ENCODE measurements around the gene PLP2. TPM values are rescaled to one million over a fixed set of nuclear protein-coding genes. Genes with fewer than 3 reads are reported as not detected.
"Not testable (repeated sequence)": the region's sequence is repeated elsewhere in the genome, so short reads cannot be mapped to it uniquely, and the experiment has no call there.

The PLP2 gene
- total RNA-seq, 2 donors from 2014 or later = 50.6 to 54.0 TPM

- DNase-seq (ENCODE audit: low spot score) (no peak), ATAC-seq (no peak)
- H3K36me3 Mint-ChIP-seq = no peaks in the 10 kb centered on the region
- H3K4me1 Mint-ChIP-seq (ENCODE audit: low read depth in 2 of 2) = peaks cover 29 to 31% of the 10 kb centered on the region in 2 donors
- H3K27me3 Mint-ChIP-seq = no peaks in the 10 kb centered on the region
- H3K9me3 Mint-ChIP-seq = no peaks in the 10 kb centered on the region
- H3K4me3 Mint-ChIP-seq = peak overlapping the region; percentile 94
- H3K27ac Mint-ChIP-seq = peak overlapping the region; percentile 92 to 95
Measured at GRCh38 chrX:49167740-49168108, 4.0 kb upstream of the PLP2 start.

- peak overlapping the region; percentile 84 for H3K4me3 Mint-ChIP-seq
- H3K27ac Mint-ChIP-seq = peak overlapping the region; percentile 63 to 69
- DNase-seq (ENCODE audit: low spot score) (peak; percentile 72), ATAC-seq (peak; percentile 86 to 88)
- H3K9me3 Mint-ChIP-seq = no peaks in the 10 kb centered on the region
- H3K4me1 Mint-ChIP-seq (ENCODE audit: low read depth in 2 of 2) = peaks cover 7 to 22% of the 10 kb centered on the region in 2 donors
- no peaks in the 10 kb centered on the region for H3K36me3 Mint-ChIP-seq
- no peaks in the 10 kb centered on the region for H3K27me3 Mint-ChIP-seq
Measured at GRCh38 chrX:49172280-49172780, 632 bp downstream of the PLP2 start.

GRCh38 chrX:49173544-49173943, 1.8 kb downstream of the PLP2 start:
- not testable (repeated sequence) for H3K27me3 Mint-ChIP-seq; DNase-seq (ENCODE audit: low spot score); H3K36me3 Mint-ChIP-seq; H3K9me3 Mint-ChIP-seq; ATAC-seq
- Mint-ChIP-seq H3K4me1 (ENCODE audit: low read depth in 2 of 2) (peaks cover 0 to 19% of the 10 kb centered on the region in 2 donors), H3K4me3 (peak overlapping the region; percentile 84), H3K27ac (peak overlapping the region; percentile 63 to 69)

DNA sequence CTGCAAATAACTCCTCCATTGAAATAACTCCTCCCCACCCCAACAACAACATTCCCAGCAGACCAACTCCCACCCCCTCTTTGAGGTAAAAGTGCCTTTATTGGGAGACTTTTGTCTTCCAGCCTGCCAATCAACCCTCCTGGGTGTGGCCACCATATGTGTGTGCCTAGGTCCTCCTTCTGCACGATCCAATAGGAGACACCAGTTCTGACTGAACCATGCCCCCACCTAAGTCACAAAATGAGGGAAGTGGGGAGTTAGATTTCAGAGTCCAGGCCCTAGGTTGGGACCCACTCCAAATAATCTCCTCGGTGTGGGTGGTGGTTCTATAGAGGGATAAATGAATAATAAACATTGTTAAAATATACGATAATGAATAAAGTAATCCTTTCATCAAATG, 3.0 kb downstream of the PLP2 start:
- no peak for ATAC-seq
- no peaks in the 10 kb centered on the region for H3K27me3 Mint-ChIP-seq
- no peaks in the 10 kb centered on the region for H3K9me3 Mint-ChIP-seq
- no peak overlapping the region for H3K4me3 Mint-ChIP-seq
- H3K36me3 Mint-ChIP-seq = no peaks in the 10 kb centered on the region
- DNase-seq (ENCODE audit: low spot score) = no peak
- peaks cover 0 to 24% of the 10 kb centered on the region in 2 donors for H3K4me1 Mint-ChIP-seq (ENCODE audit: low read depth in 2 of 2)
- H3K27ac Mint-ChIP-seq = no peak overlapping the region

DNA sequence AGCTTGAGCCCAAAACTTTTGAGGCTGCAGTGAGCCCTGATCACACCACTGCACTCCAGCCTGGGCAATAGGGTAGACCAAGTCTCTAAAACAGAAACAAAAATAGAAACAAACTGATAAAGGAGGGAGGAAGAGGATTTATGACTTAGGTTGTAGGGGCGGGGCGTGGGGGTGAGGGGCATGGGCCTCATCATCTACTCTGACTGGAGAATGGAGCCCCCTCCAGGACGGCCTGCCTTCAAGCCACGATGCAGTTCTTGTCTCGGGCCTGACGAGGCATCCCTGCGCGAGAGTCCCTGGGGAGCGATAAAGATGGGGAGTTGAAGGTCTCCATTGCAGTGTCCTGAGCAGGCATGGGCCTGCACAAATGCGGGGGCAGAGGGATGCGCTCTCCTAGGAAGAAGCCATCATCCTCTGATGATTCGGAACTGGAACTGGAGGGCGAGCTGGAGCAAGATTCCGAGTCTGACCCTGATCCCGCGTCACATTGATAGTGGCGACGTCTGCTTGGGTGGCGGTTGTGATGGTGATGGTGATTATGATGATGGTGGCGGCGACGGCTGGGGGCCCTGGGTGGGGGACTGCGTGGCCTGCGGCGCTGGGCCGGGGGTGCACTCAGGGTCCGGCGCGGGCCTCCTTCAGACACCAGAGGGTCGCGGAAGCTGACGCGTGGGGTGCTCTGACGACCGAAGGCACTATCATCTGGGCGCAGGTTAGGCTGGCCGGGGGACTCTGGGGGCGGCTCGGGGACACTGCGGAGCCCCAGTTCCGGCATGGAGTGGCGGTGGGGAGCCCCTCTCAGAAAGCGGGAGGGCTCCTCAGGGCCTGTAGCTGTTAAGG, 4.0 kb downstream of the PLP2 start:
- H3K4me3 Mint-ChIP-seq = no peak overlapping the region
- H3K36me3 Mint-ChIP-seq = peaks cover 5% of the 10 kb centered on the region
- H3K27ac Mint-ChIP-seq = no peak overlapping the region
- H3K9me3 Mint-ChIP-seq = no peaks in the 10 kb centered on the region
- no peaks in the 10 kb centered on the region for H3K27me3 Mint-ChIP-seq
- DNase-seq (ENCODE audit: low spot score) (no peak), ATAC-seq (no peak)
- H3K4me1 Mint-ChIP-seq (ENCODE audit: low read depth in 2 of 2) = peaks cover 0 to 28% of the 10 kb centered on the region in 2 donors

DNA sequence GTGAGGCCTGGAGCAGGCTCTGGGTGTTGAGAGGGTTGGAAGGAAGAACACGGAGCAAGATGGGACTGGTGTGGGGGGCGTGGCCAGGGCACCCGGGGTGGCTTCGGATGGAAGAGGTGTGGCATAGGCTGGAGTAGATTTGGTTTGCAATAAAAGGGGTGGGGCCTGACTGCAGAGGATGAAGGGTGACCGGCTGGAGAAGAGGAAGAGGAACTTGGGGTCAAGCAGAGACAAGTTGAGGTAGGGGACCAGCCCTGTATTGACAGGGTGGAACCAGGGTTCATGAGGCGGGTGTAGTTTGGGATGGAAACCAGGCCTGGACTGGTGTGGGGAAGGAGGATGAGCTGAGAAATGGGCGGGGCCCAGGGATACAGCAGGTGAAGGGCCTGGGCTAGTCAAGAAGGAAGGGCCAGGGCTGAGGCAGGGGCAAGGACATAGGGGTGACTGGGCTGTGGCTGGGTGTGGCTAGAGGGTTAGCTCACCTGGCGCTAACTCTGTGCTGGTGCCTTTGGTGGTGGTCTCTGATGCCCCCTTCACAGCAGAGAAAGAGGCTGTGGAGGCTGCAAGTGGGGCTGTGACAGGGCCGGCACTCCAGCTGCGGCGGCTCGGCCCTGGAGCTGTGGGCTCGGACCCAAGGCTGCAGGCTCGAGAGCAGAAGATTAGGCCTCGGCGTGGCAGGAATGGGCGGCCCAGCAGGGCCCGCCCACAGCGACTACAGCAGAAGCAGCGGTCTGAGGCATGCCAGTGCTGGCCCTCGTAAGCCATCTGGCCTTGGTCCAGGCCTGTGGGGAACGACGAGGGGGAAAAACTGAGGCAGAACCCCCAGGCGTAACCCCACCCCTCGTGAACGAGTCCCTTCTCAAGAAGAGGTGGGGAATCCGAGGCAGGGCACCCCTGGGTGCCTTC, 5.0 kb downstream of the PLP2 start:
- ATAC-seq (no peak), DNase-seq (ENCODE audit: low spot score) (no peak)
- H3K4me1 Mint-ChIP-seq (ENCODE audit: low read depth in 2 of 2) = peaks cover 0 to 29% of the 10 kb centered on the region in 2 donors
- H3K4me3 Mint-ChIP-seq = no peak overlapping the region
- H3K36me3 Mint-ChIP-seq = peaks cover 6% of the 10 kb centered on the region
- H3K27me3 Mint-ChIP-seq = no peaks in the 10 kb centered on the region
- H3K9me3 Mint-ChIP-seq = no peaks in the 10 kb centered on the region
- no peak overlapping the region for H3K27ac Mint-ChIP-seq

DNA sequence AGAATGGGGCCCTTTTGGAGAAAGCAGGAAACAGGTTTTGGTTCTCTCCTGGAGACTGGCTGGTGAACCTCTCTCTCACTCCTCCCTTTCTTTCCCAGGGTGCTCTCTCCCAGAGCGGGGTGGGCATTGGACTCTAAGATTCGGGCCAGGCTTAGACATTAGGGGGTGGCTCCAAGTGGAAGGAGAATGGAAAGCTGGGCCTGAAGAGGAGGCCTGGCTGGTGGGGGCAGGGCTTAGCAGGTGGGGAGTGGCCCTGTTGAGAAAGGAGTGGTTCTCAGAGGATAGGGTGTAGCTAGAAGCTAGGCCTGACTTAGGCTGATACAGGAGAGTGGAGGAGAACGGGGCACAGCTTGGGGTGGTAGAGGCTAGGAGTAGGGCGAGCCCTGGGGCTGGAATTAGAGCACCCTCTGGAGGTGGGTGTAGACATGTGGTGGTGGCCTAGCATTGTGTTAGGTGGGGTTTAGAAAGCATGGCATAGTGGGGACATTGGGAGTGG, 5.7 kb downstream of the PLP2 start:
- Mint-ChIP-seq H3K27me3 (no peaks in the 10 kb centered on the region), H3K36me3 (peaks cover 9% of the 10 kb centered on the region), H3K4me3 (no peak overlapping the region), H3K27ac (no peak overlapping the region), H3K4me1 (ENCODE audit: low read depth in 2 of 2) (peaks cover 0 to 32% of the 10 kb centered on the region in 2 donors), H3K9me3 (no peaks in the 10 kb centered on the region)
- DNase-seq (ENCODE audit: low spot score) = no peak
- ATAC-seq = peak; percentile 38 to 56

DNA sequence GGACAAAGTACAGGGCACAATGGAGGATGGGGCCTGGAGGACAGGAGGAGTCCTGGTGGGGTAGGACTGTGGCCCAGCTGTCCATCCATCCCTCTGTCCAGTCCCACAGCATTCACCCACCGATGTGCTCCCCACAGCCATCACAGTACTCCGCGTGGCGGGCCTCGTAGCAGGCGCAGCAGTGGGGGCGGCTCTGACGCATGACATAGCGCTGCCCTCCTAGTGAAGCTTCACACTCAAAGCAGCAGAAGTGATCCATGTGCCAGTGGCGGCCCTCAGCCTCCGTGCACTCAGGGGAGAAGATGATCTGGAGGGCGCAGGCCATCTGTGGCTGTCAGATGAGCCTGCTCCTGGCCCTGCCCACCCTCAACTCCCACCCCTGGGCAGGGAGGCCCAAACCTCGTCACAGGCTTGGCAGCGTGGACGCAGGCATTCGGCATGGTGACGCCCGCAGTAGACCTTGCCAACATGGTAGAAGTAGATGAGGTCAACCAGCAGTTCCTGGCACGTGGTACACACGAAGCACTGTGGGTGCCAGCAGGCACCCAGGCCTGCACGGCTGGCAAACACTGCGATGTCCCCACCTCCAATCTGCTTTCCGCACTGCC, 6.3 kb downstream of the PLP2 start:
- Mint-ChIP-seq H3K36me3 (peaks cover 11% of the 10 kb centered on the region), H3K27me3 (no peaks in the 10 kb centered on the region), H3K4me3 (no peak overlapping the region), H3K4me1 (ENCODE audit: low read depth in 2 of 2) (peaks cover 0 to 28% of the 10 kb centered on the region in 2 donors), H3K27ac (no peak overlapping the region), H3K9me3 (no peaks in the 10 kb centered on the region)
- ATAC-seq = no peak
- no peak for DNase-seq (ENCODE audit: low spot score)

GRCh38 chrX:49178537-49178936, 6.8 kb downstream of the PLP2 start:
- ATAC-seq = peak in 1 of 2 donors; percentile 26
- no peak overlapping the region for H3K4me3 Mint-ChIP-seq
- H3K36me3 Mint-ChIP-seq = peaks cover 11% of the 10 kb centered on the region
- no peak overlapping the region for H3K27ac Mint-ChIP-seq
- no peaks in the 10 kb centered on the region for H3K27me3 Mint-ChIP-seq
- H3K9me3 Mint-ChIP-seq = no peaks in the 10 kb centered on the region
- no peak for DNase-seq (ENCODE audit: low spot score)
- H3K4me1 Mint-ChIP-seq (ENCODE audit: low read depth in 2 of 2) = peaks cover 0 to 25% of the 10 kb centered on the region in 2 donors

DNA sequence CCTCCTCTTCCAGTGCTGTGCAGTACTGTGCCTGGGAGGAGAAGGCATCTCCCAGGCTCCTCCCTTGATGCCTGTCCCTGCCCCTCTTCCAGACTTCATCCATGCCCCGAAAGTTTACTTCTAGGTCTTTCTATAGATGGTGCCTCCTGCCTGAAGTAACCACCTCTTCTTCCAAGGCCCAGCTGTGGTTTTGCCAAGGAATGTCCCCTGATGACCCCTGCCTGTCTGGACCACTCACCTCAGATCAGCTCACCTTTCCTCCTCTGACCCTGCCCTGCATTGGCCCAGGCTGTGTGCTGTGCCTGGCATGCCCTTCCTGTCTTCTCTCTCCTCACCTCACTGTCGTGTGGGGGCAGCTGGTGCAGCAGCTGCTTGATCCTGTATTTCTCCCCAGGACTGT, 7.7 kb downstream of the PLP2 start:
- H3K36me3 Mint-ChIP-seq = peaks cover 11% of the 10 kb centered on the region
- ATAC-seq (no peak), DNase-seq (ENCODE audit: low spot score) (no peak)
- no peak overlapping the region for H3K27ac Mint-ChIP-seq
- H3K4me1 Mint-ChIP-seq (ENCODE audit: low read depth in 2 of 2) = peaks cover 0 to 25% of the 10 kb centered on the region in 2 donors
- no peaks in the 10 kb centered on the region for H3K27me3 Mint-ChIP-seq
- H3K9me3 Mint-ChIP-seq = no peaks in the 10 kb centered on the region
- no peak overlapping the region for H3K4me3 Mint-ChIP-seq

DNA sequence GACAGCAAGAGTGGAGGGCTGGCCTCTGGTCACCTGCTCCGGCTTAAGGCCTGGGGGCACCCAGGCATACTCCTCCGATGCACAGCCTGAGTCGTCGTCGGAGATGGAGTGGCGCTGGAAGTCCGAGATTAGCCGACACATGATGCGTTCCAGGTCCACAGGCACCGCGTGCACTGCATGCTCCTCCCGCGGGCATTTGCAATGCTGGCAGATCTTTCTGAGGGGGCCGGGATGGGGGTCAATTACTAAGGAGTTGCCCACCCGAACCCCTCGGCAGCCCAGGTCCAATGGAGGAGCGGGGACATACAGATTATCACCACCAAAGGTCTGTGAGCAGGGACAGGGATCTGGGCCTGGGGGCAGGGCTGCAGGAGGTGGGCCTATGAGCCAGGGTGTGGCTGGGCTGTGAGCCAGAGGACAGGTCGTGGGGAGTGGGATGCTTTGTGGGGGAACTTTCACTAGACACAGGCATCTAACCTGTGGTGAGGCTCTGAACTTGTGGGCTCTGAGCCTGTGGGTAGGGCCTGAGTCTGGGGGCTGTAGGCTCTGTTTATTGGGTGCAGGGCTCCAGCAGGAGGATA, 12.1 kb downstream of the PLP2 start:
- peaks cover 11% of the 10 kb centered on the region for H3K36me3 Mint-ChIP-seq
- peak overlapping the region; percentile 80 for H3K4me3 Mint-ChIP-seq
- H3K27ac Mint-ChIP-seq = peak overlapping the region in 1 of 2 donors; percentile 39
- no peaks in the 10 kb centered on the region for H3K27me3 Mint-ChIP-seq
- no peaks in the 10 kb centered on the region for H3K9me3 Mint-ChIP-seq
- H3K4me1 Mint-ChIP-seq (ENCODE audit: low read depth in 2 of 2) = peaks cover 5 to 22% of the 10 kb centered on the region in 2 donors
- ATAC-seq = no peak
- no peak for DNase-seq (ENCODE audit: low spot score)

DNA sequence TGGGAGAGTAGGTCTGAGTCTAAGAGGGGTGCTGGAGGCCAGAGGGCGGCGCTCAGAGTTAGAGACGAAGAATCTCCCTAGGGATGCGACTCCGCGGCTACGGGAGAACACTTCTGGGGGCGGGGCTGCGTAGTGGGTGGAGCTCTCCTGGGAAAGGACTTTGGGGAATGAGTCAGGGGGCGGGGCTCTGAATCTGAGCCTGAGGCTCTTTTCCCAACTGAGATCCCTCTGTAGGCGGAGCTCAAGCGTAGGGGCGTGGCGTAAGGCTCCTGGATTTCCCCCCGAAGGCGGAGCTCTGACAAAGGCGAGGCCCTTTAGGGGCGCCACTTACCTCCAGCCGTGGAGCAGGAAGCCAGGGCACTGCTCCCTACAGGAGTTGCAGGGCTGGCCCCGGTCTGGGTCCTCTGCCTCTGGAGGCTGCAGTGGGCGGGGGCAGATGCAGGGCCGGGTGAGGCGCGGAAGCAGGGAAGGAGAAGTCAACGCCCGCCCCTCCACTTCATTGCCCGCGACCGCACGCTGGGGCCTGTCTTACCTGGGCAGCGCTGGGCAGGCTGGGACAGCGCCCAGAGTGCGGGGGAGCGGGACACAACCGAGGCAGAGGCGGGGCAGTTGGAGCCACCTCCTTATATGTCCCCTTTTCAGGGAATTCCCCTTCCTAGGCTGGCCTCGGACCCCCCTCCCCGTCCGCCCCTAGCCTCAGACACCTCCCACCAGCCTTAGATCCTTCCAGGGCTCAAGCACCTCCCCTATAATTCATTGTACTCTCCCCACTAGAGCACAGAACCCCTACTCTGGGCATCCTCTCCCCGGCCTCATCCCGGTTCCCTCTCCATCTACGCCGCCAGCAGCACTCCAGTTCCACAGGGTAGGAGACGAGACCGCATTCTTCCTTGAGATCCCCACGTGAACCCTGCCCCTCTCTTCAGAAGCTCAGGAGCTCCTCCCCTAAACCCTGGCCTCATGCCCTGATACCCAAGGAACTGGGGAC, 12.9 kb downstream of the PLP2 start:
- peaks cover 11% of the 10 kb centered on the region for H3K36me3 Mint-ChIP-seq
- no peak for DNase-seq (ENCODE audit: low spot score)

More for the DNA sequence above, 12.9 kb downstream of the PLP2 start:
- peak overlapping the region; percentile 80 for H3K4me3 Mint-ChIP-seq
- no peaks in the 10 kb centered on the region for H3K9me3 Mint-ChIP-seq
- H3K4me1 Mint-ChIP-seq (ENCODE audit: low read depth in 2 of 2) = peaks cover 8 to 20% of the 10 kb centered on the region in 2 donors
- no peaks in the 10 kb centered on the region for H3K27me3 Mint-ChIP-seq
- ATAC-seq = peak in 1 of 2 donors; percentile 46
- H3K27ac Mint-ChIP-seq = peak overlapping the region; percentile 39 to 56

All from natural killer cell treated with Interleukin-12 subunit alpha and Interleukin-12 subunit beta and Interleukin-15 and Interleukin-18, amount 100 ng/mL, for 72 hours (primary cell).